GM18861 (cell line): Measurements from ENCODE around the gene DNAH17.
"Not testable (repeated sequence)": the region's sequence is repeated elsewhere in the genome, so short reads cannot be mapped to it uniquely, and the experiment has no call there.

Source experiments
- ATAC-seq: cut with Tn5 transposase; IDR thresholded peaks from one replicate; pipeline ENCODE4 v1.9.1; 2021; ENCODE audit not compliant: unreplicated experiment

The DNAH17 gene

DNA sequence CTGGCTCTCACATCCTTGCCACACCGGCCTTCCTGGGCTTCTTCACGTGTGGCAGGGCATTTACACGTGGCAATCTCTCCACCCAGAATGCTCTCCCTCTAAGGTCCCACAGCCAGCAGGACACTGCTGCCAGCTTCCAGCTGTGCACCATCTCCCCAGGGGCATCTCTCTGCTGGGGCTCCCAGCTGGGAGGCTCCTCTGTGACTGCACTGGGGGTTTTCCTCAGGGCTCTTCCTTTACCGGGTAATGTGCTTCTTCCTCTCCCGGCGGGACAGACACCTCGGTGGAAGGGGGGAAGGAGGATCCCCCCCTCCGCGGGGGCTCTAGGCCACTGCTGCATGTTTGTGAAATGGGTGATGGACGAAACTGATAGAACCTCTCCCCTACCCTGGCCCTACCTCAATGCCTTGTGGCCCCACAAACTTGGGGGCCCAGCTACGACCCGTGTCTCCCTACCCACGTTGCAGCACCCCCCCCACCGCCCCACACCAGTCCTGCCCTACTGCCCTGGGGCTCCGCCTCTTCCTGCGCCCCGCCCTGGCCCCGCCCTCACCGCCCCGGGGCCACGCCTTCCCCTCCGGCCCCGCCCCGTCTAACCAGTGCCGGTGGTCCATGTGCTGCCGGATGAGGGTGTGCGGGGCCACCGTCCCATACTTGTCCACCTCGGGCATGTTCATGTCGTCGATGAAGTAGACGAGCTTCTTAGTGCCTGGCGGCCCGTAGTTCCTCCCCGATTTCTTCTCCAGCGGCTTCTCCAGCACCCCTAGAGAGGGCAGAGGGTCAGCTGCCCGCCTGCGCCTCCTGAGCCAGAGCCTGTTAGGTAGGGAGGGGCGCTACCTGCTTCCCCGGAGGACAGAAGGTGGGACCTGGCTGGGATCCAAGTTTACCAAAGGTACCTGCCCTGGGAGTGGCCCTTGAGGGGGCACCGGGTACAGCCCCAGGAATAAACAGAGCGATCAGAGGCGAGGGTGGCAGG lies 92.6 kb downstream of the DNAH17 start:
- no peak for ATAC-seq

DNA sequence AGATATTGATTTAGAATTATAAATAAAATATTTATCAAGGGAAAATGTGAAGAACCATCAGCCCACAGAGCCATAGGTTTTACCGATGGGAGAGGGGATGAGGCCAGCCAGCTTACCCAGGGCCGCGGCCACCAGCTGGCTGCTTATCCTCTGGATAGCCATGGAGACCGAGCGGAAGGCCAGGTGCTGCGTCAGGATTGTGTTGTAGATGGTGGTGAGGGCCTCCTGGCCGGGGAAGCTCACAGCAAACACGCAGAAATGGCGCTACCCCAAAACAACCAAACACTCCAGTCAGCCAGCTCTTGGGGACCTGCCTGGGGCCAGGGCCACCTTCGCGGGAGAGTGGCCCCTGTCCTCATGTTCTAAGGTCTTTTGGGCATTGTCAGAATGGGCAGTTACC lies 97.8 kb downstream of the DNAH17 start:
- no peak for ATAC-seq

DNA sequence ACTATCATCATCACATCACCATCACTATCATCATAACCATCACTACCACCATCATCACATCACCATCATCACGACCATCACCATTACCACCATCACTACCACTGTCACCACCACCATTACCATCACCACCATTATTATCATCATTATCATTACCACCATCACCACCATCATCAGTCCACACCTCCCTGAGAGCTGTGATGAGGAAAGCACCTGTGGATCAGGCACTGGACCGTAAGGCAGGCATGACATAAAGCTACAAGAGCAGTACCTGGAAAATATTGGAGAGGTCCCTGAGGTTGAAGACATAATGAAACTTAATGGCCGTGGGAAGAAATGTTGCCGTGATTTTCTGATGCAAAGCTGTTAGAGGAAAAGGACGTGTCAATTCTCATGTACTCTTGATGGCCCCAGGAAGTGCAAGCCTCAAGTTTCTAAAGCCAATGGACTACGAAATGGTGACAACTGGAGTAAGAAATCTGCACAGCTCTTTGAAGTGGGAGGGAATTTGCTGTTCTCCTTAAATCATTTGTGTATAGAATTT lies 98.4 kb downstream of the DNAH17 start:
- no peak for ATAC-seq

DNA sequence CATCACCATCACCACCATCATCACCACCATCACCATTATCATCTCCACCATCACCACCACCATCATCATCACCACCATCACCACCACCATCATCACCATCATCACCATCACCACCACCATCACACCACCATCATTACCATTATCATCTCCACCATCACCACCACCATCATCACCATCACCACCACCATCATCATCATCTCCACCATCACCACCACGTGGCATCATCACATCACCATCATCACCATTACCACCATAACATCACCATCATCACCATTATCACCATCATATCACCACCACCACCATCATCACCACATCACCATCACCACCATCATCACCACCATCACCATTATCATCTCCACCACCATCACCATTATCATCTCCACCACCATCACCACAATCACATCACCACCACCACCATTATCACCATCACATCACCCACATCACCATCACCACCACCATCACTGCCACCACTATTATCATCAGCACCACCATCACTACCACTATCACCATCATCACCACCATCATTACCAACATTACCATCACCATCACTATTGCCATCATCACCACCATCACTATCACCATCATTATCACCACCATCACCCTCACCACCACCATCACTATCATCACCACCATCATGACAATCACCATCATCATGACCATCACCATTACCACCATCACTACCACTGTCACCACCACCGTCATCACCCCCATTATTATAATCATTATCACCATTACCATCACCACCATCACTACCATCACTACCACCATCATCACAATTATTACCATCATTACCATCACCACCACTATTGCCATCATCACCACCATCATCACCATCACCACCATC lies 99.1 kb downstream of the DNAH17 start:
- ATAC-seq, result no peak

DNA sequence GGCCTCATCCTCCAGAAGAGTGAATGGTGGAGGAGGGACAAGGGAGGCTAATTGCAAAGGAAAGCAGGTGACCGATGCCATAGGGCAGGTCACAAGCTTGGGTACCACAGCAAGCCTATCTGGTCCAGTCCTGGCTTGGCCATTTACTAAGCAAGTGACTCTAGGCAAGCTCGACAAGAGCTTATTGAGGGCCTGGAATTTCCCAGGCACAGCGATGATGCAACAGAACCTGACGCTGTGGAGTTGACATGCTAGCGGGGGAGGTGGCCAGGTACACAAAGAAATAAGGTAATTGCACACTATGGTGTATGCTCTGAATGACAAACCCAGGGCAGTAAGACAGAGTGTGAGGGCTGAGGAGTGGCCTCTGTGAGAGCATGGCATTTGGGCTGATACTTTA lies 100.2 kb downstream of the DNAH17 start:
- no peak for ATAC-seq

DNA sequence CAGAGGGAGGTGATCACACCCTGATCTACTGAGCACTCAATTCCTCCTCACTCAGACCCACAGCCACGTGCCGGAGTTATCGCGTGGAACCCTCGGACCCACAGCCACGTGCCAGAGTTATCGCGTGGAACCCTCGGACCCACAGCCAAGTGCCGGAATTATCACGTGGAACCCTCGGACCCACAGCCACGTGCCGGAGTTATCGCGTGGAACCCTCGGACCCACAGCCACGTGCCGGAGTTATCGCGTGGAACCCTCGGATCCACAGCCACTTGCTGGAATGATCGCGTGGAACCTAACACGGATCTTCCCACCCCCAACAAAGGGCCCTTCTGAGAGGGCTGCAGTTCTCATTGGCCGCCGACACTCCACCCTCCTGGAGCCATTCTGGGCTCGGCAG lies 101.0 kb downstream of the DNAH17 start:
- ATAC-seq, result no peak

DNA sequence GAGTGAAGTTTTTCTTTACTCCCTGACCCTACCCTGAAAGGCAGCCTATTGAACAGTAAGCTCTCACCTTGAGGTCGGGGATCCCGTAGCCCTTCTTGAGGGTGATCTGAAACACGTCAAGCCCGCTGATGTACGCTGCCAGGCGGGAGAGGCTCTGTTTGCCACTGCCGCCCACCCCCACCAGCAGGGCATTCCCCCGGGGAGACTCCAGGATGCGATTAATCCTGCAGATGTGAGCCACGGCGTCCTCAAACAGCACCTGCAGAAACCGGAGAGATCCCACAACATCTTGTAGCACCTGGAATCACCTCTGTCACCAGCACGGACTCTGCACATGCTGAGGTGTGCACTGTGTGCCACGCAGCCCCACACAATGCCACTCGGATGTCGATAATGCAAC lies 102.0 kb downstream of the DNAH17 start:
- no peak for ATAC-seq

DNA sequence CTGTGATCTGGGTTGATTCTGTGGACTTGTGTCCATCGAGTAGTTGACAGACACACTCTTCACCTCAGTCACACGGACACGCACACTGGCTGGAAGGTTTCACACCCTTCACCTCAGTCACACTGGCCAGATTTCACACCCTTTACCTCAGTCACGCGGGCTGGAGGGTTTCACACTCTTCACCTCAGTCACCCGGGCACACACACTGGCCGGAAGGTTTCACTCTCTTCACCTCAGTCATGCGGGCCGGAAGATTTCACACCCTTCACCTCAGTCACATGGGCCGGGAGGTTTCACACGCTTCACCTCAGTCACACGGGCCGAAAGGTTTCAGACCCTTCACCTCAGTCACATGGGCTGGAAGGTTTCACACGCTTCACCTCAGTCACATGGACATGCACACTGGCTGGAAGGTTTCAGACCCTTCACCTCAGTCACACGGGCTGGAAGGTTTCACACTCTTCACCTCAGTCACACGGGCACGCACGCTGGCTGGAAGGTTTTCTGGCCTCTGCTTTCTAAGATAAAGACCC lies 102.5 kb downstream of the DNAH17 start:
- ATAC-seq, result no peak

DNA sequence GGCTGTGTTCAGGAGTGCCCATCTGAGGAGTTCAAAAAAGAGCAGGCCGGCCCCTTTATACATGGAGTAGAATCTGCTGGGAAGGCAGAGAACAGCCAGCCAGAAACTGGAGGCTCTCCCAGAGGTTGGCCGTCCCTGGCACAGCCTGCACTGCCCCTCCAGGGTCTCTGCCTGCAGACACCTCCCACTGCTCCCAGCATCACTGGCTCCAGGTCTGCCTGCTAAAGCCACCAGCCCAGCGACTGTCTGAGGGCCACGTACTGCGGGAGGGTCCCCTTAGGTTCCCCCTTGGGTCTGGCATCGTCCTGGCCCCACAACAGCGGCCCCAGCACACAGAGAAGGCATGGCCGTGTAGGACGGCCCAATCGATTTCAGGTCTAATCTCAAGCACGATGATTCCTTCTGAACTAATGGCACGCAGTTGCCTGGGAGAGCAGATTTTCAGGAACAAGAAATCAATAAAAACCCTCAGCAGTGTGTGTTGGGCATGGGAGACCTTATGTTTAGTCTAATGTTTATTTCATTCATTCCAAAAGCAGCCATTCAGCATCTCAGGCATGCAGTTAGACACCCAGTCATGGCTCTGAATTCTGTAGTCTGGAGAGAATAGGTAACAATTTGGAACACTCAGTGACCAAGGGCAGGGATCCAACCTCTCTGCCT lies 103.1 kb downstream of the DNAH17 start:
- ATAC-seq, result no peak

DNA sequence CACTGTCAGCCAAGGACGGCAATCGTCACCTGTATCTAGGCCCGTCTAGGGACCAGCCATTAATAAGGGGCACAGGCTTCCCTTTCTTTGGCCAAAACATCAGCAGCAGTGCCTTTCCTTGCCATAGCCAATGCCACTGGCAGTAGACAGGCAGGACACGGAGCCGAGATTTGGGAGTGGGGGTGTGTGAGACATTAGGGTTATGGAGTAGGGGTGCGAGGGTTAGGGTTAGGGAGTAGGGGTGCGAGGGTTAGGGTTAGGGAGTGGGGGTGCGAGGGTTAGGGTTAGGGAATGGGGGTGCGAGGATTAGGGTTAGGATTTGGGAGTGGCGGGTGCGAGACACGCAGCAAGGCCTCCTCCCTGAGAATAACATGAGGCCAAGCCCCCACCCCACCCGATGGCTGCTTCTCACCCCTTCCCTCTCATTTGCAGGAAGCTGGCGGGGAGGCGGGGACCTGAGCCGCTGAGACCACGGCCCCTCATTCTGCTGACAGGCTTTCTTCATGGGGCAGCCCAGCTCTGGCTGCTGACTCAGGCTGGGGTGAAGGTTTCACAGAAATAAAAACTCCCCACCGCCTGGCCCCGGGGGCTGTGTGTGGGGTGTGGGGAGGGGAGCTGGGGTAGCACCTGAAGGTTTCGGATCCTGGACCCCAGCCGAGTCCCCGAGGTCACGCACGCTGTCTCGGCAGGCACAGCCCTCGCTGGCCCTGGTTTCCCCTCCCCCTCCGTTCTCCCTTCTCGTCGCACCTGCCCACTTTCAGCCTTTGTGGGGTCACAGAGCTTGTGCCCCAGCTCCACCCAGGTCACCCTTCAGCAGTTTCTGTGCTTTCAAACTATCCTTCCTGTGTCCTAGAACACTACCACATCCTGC lies 104.9 kb downstream of the DNAH17 start:
- no peak for ATAC-seq

DNA sequence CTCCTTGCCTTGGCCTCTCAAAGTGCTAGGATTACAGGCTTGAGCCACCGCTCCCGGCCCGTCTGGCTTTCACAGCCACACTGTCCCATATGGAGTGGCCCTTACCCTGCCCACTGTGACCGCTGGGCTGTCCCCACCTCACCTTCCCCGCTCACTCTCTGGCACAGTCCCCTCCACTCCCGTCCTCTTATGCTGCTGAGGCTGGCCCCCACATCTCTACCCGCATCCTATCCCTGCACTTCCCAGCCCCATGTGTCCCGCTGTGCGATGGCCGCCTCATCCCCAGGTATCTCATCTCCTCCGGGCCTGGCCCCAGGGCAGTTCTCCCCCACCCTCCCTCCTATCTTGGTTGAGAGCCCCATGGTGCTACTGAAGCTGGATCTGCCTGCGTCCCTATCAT lies 105.6 kb downstream of the DNAH17 start:
- ATAC-seq, result no peak

DNA sequence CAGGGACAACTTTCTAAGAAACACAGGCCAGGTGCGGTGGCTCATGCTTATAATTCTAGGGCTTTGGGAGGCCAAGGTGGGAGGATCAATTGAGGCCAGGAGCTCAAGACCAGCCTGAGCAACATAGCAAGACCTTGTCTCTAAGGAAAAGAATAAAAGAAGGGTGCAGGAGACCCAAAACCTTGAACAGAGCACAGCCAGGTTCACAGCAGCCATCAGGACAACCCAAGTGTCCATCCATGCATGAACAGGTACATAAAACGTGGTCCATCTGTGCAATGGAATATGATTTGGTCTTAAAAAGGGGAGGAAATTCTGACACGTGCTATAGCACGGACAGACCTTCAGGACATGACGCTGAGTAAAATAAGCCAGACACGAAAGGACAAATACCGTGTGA lies 107.8 kb downstream of the DNAH17 start:
- ATAC-seq, result no peak

DNA sequence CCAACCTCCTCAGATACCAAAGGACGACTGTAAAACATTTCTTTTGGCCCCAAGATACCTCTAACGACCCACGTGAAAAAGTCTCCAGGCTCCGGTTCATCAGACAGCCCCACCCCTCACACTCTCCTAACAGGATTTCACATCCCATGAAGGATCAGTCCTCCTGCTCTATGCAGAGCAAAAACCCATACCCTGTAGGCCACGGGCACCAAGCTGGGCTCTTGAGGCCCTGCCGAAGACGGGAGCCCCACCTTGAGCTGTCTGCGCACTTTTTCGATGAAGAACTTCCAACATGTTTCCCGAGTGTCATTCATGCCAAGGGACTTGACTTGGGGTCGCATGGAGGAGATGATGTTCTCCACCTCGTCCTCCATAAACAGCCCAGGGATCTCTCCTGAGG lies 108.8 kb downstream of the DNAH17 start:
- no peak for ATAC-seq

DNA sequence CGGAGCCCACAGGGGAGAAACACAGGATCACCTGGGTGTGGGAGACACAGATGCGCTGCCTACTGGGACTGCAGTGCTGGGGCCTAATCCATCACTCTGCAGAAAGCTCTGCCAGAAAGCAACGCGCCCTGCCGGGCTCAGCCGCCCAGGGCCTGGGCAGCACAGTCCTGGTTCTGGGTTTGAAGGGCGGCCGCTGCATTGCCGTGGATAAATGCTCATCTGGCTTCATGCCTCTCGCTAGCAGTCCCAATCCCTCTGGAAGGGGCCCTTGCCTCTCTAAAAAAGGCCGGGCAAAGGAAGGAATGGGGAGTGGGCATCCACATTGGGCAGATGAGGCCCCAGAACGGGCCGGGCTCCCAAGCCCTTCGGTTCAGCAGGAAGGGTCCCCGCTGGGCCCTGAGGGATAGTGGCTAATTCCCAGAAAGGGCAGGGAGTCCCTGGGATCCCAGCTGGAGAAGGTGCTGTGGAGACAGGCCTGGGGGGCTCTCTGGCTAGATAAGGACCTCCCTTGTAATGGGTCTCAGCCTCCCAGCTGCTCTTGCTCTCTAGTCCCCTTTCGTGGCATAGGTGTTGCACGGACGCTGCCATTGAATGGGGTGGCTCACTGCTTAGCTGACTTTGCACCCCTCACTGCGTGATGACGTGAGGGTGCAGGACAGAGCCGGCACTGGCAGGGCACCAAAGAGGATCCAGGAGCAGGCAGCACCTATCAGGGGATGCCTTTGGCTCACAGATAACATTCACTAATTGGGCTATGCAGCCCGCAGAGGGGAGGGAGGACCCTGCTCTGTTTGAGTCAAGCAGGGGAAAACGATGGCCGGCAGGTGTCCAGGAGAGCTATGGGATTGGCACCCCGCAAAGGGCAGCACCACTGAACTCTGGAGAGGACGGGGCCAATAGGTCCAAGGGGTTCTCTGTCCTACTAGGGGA lies 110.1 kb downstream of the DNAH17 start:
- ATAC-seq, result no peak

DNA sequence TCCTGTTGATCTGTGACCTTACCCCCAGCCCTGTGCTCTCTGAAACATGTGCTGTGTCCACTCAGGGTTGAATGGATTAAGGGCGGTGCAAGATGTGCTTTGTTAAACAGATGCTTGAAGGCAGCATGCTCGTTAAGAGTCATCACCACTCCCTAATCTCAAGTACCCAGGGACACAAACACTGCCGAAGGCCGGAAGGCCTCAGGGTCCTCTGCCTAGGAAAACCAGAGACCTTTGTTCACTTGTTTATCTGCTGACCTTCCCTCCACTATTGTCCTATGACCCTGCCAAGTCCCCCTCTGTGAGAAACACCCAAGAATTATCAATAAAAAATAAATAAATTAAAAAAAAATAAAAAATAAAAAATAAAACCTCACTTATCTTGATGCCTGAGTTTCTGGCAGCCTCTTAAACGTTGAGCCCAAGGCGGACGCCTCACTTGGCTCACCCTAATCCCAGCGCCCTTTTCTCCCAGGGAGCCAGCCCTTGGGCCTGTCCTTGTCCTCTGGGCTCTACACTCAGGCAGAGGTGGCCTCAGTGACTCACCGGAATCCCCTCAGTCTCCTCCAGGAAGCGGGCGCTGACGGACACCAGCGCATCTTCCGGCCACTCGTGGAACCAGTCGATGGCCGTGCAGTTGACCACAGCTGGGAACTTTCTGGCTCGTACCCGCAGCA lies 110.9 kb downstream of the DNAH17 start:
- not testable (repeated sequence) for ATAC-seq

DNA sequence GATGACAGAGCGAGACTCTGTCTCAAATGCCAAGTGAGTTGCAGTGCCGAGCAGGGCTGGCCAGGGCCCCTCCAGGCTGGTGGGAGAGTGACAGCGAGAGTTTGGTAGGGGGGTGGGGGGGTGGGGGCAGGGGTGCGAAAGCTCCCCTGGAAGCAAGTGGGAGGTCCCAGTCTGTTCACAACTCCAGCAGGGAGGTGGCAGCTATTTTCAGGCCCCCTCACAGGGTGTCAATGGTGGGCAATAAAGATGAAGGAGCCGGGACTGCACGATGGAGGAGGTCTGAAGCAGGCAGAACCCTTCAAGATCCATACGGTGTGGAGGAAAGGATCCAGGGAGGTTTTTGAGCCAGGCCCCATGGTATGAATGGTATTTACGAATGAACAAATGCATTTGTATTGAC lies 115.0 kb downstream of the DNAH17 start:
- ATAC-seq, result no peak

DNA sequence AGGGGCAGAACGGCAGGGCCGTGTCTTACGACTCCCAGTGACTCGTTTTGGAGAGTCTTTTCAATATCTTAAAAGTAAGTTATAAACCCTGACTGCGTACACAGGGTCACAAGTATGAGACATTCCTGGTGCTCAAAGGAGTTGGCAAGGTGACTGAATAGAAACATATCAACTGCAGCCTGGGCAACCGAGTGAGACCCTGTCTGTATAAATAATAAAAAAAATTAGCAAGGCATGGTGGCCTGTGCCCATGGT lies 115.5 kb downstream of the DNAH17 start:
- no peak for ATAC-seq

DNA sequence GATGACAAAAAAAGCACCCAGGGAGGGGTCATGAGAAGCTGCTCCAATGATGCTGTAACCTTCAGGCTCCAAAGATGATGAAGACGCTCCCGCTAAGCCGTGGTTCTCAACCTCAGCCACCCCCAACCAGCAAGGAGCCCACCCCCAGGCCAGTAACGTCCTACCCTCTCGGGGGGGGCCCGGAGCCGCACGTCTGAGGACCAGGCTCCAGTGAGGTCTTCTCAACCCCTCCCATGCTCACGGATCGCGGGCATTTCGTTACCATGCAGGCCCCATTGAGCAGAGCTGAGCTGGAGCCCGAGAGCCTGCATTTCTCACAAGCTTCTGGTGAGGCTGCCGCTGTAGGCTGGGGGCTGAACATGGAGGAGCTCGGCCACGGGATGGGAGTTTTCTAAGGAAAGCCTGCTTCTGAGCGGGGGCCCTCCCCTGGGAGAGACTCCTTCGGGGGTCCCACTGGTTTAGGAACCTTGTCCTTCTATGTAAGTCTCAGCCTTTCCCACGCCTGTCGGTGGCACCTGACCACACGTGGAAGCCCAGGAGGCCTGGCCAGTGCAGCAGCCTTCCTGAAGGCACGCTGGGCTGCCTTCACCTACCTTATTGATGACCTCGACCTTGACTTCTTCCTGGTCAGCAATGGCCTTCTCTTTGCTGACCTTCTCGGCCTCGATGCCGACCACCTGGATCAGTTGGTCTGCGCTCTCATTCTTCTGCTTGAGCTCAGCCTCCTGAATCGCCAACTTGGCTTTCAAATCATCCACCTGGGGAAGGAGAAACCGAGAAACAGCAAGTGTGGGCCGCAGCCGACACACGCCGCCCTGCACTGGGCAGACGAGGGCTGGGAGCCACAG lies 116.0 kb downstream of the DNAH17 start:
- no peak for ATAC-seq
